GM10248 (cell line): ENCODE data around the gene ZBTB7B.

Experiments used
- CTCF ChIA-PET: fragments of 300-600 bp; sonication (Branson Sonifier 250); formaldehyde crosslinking; extraction: SDS; loops from one replicate; lab custom pipeline; 2021; ENCODE audit warnings: antibody characterized with exemption; lab: Yijun Ruan, JAX
- POLR2A ChIA-PET: fragments of 350-650 bp; sonication (Branson Sonifier 250); formaldehyde crosslinking; extraction: SDS; loops from one replicate; lab custom pipeline; 2020; ENCODE audit warnings: antibody characterized with exemption; lab: Yijun Ruan, JAX
- DNase-seq: peaks from one replicate; pipeline ENCODE4 v3.0.0; 2012; ENCODE audit errors: extremely low spot score
- CTCF ChIP-seq: IDR thresholded peaks from 2 replicates; pipeline ENCODE4 v1.5.1; 2012; ENCODE audit warnings: mild to moderate bottlenecking, low read depth; ENCODE audit errors: extremely low read depth, missing control alignments, control extremely low read depth

ZBTB7B gene

DNA sequence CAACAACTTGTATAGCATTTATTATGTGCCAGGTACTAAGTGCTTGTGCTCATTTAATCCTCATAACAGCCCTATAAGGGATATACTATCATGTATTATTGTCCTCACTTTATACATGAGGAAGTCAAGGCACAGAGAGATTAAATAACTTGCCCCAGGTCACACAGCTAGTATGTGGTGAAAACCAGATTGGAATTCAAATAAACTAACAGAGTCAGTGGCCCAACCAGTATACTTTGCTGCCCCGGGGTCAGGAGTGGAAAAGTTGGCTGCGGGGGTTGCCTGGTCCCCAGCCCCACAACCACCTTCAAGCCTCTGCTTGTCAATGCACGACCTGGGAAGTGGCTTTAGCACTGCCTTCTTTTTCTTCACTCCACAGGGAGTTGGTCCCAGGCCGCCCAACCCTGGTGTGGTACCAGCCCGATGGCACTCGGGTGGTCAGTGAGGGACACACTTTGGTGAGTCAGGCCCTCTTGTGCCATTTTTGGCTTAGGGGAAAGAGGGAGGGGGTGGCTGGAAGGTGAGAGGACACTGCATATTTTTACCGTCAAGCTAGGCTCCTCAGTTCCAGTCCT lies 51.0 kb downstream of the ZBTB7B start:
- POLR2A ChIA-PET, result no interaction called here
- no peak for DNase-seq
- CTCF ChIA-PET, result interaction anchor here (1.0 to 20.4 kb wide), 15 partner anchors 8 to 494 kb away, joined by 3 to 285 read pairs (median 4); partner anchors contain the start of genes EFNA4, KRTCAP2, PBXIP1 and PMVK
- no peak for TF ChIP-seq CTCF

GRCh38 chr1:155057104-155057503 lies 54.5 kb downstream of the ZBTB7B start:
- POLR2A ChIA-PET, result interaction anchor here (0.8 kb wide), 1 partner anchor 116 kb away, joined by 3 read pairs; the partner anchor contains the start of gene KRTCAP2
- TF ChIP-seq CTCF, result no peak
- CTCF ChIA-PET, result interaction anchor here (0.9 to 16.0 kb wide), 9 partner anchors 11 to 497 kb away, joined by 3 to 285 read pairs (median 6); partner anchors contain the start of genes ADAM15 and PBXIP1
- no peak for DNase-seq

GRCh38 chr1:155057788-155058211 lies 55.2 kb downstream of the ZBTB7B start:
- ChIA-PET POLR2A (no interaction called here), CTCF (interaction anchor here (1.3 to 16.0 kb wide), 8 partner anchors 11 to 498 kb away, joined by 3 to 285 read pairs (median 12); partner anchors contain the start of genes ADAM15 and PBXIP1)
- TF ChIP-seq CTCF, result no peak
- no peak for DNase-seq

GRCh38 chr1:155060736-155061135 lies 58.1 kb downstream of the ZBTB7B start:
- CTCF ChIA-PET, result interaction anchor here (1.0 to 16.0 kb wide), 21 partner anchors 14 to 579 kb away, joined by 3 to 285 read pairs (median 7); partner anchors contain the start of genes ADAM15, EFNA3, KRTCAP2 and PBXIP1
- DNase-seq, result no peak
- POLR2A ChIA-PET, result no interaction called here
- no peak for TF ChIP-seq CTCF

DNA sequence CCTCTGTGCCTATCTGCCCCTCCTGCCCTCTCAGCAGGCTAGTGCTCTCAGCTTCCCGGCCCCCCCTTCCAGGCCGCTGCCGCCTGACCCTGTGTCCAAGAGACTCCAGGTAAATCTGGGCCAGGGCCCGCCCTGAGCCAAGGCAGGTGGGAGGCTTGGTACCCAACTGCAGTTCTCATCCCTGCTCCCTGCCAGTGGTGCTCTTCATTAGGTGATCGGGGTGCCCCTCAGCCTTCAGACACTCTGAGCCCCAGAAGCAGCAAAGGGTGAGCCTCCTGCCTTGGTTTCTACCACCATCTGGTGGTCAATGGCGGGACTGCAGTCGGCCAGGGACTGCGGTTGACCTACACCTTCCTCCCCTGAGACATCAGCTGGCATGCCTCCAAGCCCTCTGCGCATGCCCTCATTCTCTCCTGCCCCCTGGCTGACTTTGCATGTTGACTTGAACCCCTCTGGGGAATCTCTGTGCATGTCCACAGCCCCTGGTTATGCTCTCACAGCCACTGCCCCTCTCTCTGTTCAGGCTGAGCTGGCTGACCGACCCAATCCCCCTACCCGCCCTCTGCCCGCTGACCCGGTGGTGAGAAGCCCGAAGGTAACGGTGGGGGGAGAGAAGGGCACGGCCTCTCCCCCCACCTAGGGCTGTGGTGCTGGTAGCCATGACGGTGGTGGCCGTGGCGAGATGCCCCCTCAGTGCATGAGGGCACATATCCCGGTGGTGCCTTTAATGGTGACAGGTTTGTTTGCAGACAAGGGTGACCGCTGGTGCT lies 59.0 kb downstream of the ZBTB7B start:
- ChIA-PET POLR2A (interaction anchor here (0.6 kb wide), 1 partner anchor 597 kb away, joined by 3 read pairs; no protein-coding TSS in a partner anchor), CTCF (interaction anchor here (0.6 to 16.0 kb wide), 38 partner anchors 8 to 581 kb away, joined by 3 to 285 read pairs (median 4); partner anchors contain the start of genes ADAM15, EFNA3, KRTCAP2 and PBXIP1)
- peak; percentile 94 for TF ChIP-seq CTCF
- peak; percentile 90 for DNase-seq

DNA sequence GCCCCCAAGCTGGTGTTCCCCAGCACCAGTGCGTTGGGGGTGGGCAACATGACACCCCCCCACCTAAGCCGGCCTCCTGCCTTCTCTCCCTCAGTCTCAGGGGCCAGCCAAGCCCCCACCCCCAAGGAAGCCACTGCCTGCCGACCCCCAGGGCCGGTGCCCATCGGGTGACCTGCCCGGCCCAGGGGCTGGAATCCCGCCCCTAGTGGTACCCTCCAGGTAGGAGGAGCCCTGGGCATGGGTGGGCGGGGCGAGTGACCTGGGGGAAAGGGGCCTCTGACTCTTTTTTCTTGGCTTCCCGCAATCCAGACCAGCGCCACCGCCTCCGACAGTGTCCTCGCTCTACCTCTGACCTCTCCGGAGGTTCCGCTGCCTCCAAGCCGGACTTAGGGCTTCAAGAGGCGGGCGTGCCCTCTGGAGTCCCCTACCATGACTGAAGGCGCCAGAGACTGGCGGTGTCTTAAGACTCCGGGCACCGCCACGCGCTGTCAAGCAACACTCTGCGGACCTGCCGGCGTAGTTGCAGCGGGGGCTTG lies 59.6 kb downstream of the ZBTB7B start:
- TF ChIP-seq CTCF, result no peak
- POLR2A ChIA-PET, result interaction anchor here (0.6 kb wide), 1 partner anchor 597 kb away, joined by 3 read pairs; no protein-coding TSS in a partner anchor

More for the DNA sequence above, 59.6 kb downstream of the ZBTB7B start:
- CTCF ChIA-PET, result interaction anchor here (0.6 to 16.0 kb wide), 37 partner anchors 8 to 582 kb away, joined by 3 to 285 read pairs (median 4); partner anchors contain the start of genes ADAM15, EFNA3, KRTCAP2 and PBXIP1
- no peak for DNase-seq
